GM21786 (cell line): ENCODE measurements around the gene DNAH11.
A peak's percentile ranks its signal among the peaks of the same experiment; 100 is the strongest.
"Not testable (repeated sequence)": the region's sequence is repeated elsewhere in the genome, so short reads cannot be mapped to it uniquely, and the experiment has no call there.

Experiments
- ATAC-seq: cut with Tn5 transposase; IDR thresholded peaks from one replicate; pipeline ENCODE4 v1.9.1; 2021; ENCODE audit not compliant: unreplicated experiment

Gene DNAH11

GRCh38 chr7:21867816-21868575, 325.2 kb downstream of the DNAH11 start:
- no peak for ATAC-seq

- no peak for ATAC-seq
These were observed 325.7 kb downstream of the DNAH11 start for GRCh38 chr7:21868576-21868850.

GRCh38 chr7:21869785-21870402, 327.1 kb downstream of the DNAH11 start:
- no peak for ATAC-seq

GRCh38 chr7:21883069-21883468, 340.2 kb downstream of the DNAH11 start:
- no peak for ATAC-seq

- ATAC-seq: not testable (repeated sequence)
These were observed 340.7 kb downstream of the DNAH11 start for GRCh38 chr7:21883501-21883900.

GRCh38 chr7:21884496-21884895, 341.7 kb downstream of the DNAH11 start:
- no peak for ATAC-seq

GRCh38 chr7:21886396-21886795, 343.6 kb downstream of the DNAH11 start:
- ATAC-seq: no peak

GRCh38 chr7:21887353-21887752, 344.5 kb downstream of the DNAH11 start:
- ATAC-seq: no peak

- ATAC-seq: no peak
These were observed 344.9 kb downstream of the DNAH11 start for GRCh38 chr7:21887779-21888178.

GRCh38 chr7:21891291-21891690, 348.5 kb downstream of the DNAH11 start:
- no peak for ATAC-seq

- no peak for ATAC-seq
These were observed 350.6 kb downstream of the DNAH11 start for GRCh38 chr7:21893401-21893800.

GRCh38 chr7:21898265-21898930, 355.6 kb downstream of the DNAH11 start:
- peak; percentile 95 for ATAC-seq

GRCh38 chr7:21902240-21902639, 359.4 kb downstream of the DNAH11 start:
- ATAC-seq: no peak

GRCh38 chr7:21903020-21903786, 360.4 kb downstream of the DNAH11 start:
- ATAC-seq: no peak

- no peak for ATAC-seq
These were observed 365.9 kb downstream of the DNAH11 start for GRCh38 chr7:21908746-21909145.

- ATAC-seq: no peak
These were observed 367.4 kb downstream of the DNAH11 start for GRCh38 chr7:21910253-21910652.

GRCh38 chr7:21911341-21911875, 368.6 kb downstream of the DNAH11 start:
- no peak for ATAC-seq

- no peak for ATAC-seq
These were observed 369.5 kb downstream of the DNAH11 start for GRCh38 chr7:21912305-21912704.

- no peak for ATAC-seq
These were observed 370.3 kb downstream of the DNAH11 start for GRCh38 chr7:21912931-21913780.

GRCh38 chr7:21914671-21915070, 371.8 kb downstream of the DNAH11 start:
- no peak for ATAC-seq
